GM23338 (cell line): Measurements from ENCODE around the gene TRIM56.

ENCODE experiments used
- CTCF ChIP-seq, 2 experiments: fragments of 200-600 bp in 1 of 2; sonication (generic) in 1 of 2; conservative IDR thresholded peaks; 2 replicates each; pipeline versions ENCODE4 v1.5.1 to v1.6.1; 2016 to 2017; ENCODE audit warnings: antibody characterized with exemption in 2 of 2, low read depth in 2 of 2, mild to moderate bottlenecking in 2 of 2, moderate library complexity in 1 of 2
- EZH2phosphoT487 ChIP-seq: fragments of 200-600 bp; sonication (generic); IDR thresholded peaks from one replicate; pipeline ENCODE4 v1.8.1; 2018; ENCODE audit warnings: antibody characterized with exemption; ENCODE audit not compliant: unreplicated experiment
- POLR2AphosphoS5 ChIP-seq: IDR thresholded peaks from 2 replicates; pipeline ENCODE4 v1.6.1; 2016; ENCODE audit warnings: antibody characterized with exemption, low read depth
- REST ChIP-seq: IDR thresholded peaks from one replicate; pipeline ENCODE4 v1.6.1; 2018; ENCODE audit warnings: antibody characterized with exemption; ENCODE audit not compliant: unreplicated experiment

- TF ChIP-seq REST = no peak
- TF ChIP-seq EZH2phosphoT487 = no peak
- TF ChIP-seq CTCF (conservative IDR thresholded peaks at IDR 0.05; ENCODE audit: low read depth in 2 of 2) = no peak
- TF ChIP-seq POLR2AphosphoS5 = no peak
Measured at GRCh38 chr7:101114492-101114891, 29.2 kb downstream of the TRIM56 start.
